Effector CD8-positive, alpha-beta T cell (primary cell): ENCODE data around the gene TM9SF3.
"Not testable (repeated sequence)": the region's sequence is repeated elsewhere in the genome, so short reads cannot be mapped to it uniquely, and the experiment has no call there.

Source experiments
- DNase-seq: peaks from one replicate; lab custom pipeline; 2025; lab: John Stamatoyannopoulos, UW

Gene TM9SF3

GRCh38 chr10:96600337-96600736, 13.5 kb upstream of the TM9SF3 start:
- no peak for DNase-seq

DNA sequence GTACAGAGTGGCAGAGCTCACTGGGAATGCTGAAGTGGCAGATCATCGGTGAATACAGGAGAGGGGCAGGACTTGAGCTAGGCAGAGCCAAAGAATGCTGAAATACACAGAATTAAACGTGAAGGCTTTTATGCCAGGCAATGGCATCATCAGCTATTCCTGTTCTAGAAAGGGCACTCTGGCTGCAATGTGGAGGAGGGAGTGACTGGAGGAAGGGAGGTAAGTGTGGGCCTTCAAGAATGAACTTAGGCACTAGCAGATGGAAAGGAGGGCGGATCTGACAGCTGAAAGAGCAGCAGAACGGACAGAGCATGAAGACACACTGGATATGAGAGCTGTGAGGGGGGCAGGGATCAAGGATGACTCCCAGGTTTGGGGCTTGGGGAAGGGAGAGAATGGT, 12.0 kb upstream of the TM9SF3 start:
- DNase-seq: no peak

GRCh38 chr10:96596422-96597407, 9.9 kb upstream of the TM9SF3 start:
- no peak for DNase-seq

DNA sequence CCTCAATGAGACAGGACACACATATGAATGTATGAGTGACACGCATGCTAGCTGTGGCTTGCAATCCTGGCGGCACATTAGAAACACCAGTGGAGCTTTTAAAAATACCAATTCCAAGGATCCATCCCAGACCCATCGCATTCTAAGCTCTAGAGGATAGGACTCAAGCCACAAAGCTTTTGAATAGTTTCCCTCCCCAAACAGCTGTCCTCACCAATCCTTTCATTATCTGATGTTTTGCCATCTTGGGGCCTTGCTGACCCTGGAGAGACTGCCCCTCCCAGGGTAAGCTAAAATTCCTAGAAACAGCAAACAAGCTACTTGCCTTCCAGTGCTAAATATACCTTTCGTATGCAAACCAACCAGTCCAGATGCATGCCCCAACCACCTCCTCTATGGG, 8.9 kb upstream of the TM9SF3 start:
- no peak for DNase-seq

GRCh38 chr10:96591946-96592345, 5.1 kb upstream of the TM9SF3 start:
- DNase-seq: no peak

DNA sequence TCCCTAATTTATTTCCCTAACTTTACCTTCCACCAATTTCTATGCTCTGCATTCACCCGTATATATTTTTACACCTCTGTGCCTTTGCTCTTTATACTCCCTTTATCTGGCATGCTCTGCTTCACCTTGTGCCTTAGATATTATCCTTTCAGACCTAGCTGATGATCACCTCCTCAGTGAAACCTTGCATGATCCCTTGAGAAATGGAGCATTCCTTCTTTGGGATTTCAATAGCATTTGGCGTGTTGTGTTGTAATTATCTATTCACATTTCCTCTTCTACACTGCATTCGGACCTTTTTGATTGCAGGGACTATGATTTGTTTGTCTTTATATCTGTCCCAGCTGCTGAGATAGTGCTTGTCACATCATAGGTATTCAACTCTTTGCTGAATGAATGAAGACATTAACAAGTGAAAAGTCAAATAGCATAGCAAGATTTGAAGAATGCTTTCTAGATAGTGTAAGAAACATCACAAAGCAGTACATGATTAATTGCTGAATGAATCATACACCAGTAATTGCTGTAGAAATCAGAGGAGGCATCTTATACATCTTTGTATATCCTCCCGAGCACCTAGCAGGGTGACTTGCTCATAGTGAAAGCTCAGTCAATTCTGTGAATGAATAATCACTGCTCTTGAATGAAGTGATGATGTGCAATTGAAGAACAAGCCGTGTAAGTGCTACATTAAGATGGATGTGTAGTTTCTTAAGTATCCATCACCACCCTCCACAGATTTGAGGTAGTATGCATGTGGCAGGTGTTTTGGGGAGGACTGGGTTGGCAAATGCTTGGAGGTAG, 2.0 kb upstream of the TM9SF3 start:
- DNase-seq: no peak

DNA sequence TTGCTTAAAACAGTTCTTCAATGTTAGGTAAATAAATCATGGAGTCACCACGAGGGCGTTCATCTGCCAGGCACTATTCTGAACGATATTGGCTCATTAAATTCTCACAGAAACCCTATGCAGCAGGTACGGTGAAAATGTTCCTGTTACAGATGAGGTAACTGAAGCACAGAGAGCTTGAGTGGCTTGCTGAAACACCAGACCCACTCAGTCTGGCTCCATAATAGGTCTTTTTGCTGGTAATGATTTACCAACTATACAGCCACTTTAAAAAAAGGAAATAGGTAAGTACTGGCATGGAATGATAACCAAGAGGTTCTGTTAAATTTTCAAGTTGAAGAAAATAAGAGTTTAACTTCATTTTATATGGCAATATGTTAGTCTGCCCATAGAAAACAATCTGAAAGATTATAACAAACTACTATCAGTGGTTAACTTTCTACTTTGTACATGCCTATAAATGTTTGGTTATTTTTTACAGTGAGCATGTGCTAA, 1.3 kb upstream of the TM9SF3 start:
- no peak for DNase-seq

DNA sequence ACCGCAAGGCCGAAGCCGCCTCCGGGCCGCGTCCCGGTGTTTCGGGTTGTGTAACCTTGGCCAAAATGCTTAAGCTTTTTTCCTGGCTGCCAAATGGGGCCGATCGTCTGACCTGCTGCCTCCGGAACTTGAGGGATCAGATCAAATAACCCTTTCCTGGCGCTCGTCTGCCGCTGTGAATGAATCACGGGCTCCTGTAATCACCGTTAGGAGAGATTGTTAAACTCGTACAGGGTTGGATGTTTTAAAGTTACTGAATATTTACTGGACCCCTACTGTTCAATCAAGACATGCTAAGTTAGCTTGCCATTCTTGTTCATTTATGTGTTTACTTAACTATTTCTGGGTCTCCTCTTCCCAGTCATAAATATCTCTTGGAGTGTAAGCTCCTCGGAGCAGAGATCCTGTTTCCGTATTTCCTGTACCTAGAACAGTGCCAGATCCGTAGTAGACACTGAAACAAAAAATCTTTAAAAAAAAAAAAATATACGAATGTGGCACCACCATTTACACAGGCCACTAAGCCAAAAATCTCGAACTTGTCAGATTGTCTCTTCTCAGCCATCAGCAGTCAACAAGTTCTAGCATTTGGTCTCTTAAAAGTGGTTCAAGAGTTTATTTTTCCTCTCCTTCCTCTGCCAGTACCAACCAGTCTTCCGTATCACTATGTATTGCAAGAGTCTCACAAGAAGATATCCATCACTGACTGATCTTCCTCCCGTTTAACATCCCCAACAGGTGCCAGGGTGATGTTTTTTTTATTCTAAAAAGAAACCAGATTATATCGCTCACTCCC, 650 bp upstream of the TM9SF3 start:
- DNase-seq: peak; percentile 51

DNA sequence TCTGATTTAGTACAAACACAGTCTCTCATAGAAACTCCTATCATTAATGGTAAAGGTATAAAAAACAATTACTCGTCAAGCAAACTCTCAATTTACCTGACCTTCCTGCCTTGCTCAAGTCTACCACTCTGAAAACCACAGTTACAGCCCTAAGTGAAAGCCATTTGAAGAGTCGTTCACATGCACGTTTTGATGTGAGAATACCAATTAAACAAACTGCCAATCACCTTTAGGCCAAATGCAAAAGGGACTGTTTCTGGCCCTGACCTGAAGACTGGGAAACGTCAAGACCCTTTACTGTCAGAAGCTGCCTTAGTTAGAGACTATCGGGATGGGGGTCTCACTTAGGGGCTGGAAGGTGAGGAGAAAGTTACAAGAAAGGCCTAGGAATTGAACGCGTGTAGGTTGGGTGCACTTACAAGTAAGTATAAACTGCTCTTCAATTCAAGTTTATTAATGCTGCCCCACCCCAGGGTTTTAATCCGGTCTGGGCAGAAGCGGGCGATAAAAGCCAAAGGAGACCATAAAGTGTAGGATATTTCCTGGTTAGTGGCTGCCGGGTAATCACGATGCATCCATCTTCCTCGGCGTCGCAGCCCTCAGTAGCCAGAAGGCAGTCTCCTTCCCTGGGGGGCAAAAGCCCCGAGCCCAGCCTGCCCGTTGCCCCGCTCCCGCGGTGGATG, 935 bp downstream of the TM9SF3 start:
- DNase-seq: peak; percentile 32

DNA sequence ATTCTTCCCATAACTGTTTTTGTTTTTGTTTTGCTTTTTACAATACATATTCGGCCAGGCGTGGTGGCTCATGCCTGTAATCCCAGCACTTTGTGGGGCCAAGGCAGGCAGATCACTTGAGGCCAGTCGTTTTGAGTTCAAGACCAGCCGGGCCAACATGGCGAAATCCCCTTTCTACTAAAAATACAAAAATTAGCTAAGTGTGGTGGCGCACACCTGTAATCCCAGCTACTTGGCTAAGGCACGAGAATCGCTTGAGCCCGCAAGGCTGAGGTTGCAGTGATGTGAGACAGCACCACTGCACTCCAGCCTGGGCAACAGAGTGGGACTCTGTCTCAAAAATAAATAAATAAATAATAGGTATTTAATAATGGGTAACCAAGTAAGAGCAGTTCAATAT, 2.3 kb downstream of the TM9SF3 start:
- no peak for DNase-seq

DNA sequence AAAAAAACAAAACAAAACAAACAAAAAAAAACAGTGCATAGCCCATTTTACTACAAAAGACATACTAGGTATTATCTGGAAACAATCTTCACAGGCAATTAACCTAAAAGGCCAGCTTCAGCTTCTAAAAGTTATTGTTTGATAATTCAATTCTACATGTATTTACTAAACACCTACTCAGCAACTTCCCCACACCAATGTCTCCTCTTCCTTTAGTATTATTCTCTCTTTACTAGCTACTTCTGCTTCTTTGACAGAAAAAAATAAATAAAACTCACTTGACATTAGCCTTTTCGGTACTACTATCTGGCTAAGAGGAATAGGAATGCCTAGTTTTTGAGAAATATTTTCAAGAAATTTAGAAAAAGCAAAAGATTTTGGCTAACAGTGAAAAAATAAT, 2.8 kb downstream of the TM9SF3 start:
- DNase-seq: no peak

DNA sequence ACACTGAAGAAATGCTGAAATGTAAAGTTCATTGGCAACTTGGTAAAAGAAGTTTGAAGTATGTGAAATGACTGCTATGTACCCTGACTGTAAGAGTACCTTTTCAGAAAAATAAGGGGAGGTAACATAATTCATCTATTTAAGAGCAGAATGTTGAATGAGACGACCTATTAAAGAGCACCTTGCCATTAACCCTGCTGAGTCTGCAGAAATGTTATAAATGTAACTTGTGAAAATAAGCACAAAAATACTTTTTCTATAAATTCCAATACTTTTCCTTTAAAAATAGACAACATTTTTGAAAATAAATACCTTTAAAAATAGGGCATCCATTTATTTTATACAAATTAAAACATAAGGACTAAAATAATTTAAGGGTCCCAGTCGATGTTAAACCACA, 7.7 kb downstream of the TM9SF3 start:
- DNase-seq: no peak

DNA sequence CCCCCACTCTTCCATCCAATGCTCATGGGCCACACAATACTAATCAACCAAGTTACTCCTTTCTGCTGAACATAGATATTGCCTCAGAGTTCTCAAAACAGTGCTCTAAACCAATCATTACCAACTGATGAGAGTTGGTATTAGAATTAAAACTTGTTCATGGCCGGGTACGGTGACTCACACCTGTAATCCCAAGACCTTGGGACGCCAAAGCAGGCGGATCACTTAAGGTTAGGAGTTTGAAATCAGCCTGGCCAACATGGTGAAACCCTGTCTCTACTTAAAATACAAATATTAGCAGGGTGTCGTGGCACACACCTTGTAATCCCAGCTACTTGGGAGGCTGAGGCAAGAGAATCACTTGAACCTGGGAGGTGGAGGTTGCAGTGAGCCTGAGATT, 8.2 kb downstream of the TM9SF3 start:
- DNase-seq: no peak

GRCh38 chr10:96578022-96578421, 8.8 kb downstream of the TM9SF3 start:
- no peak for DNase-seq

GRCh38 chr10:96577069-96577468, 9.7 kb downstream of the TM9SF3 start:
- DNase-seq: no peak

- DNase-seq: no peak
Measured at GRCh38 chr10:96576277-96576980, 10.4 kb downstream of the TM9SF3 start.

- DNase-seq: not testable (repeated sequence)
Measured at GRCh38 chr10:96574564-96574963, 12.2 kb downstream of the TM9SF3 start.

DNA sequence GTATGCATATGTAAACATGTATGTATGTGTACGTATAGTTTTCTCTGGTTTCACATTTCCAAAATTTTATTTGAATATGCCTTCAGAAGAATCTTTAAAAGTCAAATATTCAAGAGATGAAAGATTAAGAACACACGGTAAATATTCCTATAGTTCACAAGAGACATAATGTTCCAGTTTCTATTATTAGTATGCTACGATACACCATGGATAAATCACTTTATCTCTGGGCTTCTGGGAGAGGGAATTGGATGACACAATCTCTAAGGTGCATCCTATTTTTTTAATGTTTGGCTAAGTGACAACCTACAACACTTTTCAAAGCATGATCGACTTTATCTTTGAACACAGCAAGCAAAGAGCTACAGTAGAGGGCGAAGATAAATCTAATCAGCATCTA, 13.8 kb downstream of the TM9SF3 start:
- no peak for DNase-seq

GRCh38 chr10:96570983-96571964, 15.5 kb downstream of the TM9SF3 start:
- no peak for DNase-seq
